GM06990 (cell line): ENCODE results near the gene AGPAT4.

Experiments
- DNase-seq: peaks from one replicate; pipeline ENCODE4 v3.0.0-alpha.2; 2011; ENCODE audit not compliant: insufficient read length; ENCODE audit errors: extremely low read depth
- H3K27me3 ChIP-seq: replicated peaks from 2 replicates; pipeline ENCODE4 v1.6.0; 2011; ENCODE audit warnings: low read length; ENCODE audit not compliant: control insufficient read depth, insufficient read depth
- H3K36me3 ChIP-seq: 2 replicates; pipeline ENCODE4 v1.5.1; 2011; ENCODE audit warnings: low read length; ENCODE audit not compliant: control insufficient read depth, insufficient read depth
- H3K4me3 ChIP-seq: replicated peaks from 2 replicates; pipeline ENCODE4 v1.5.1; 2011; ENCODE audit warnings: low read depth, mild to moderate bottlenecking, control low read depth, low read length
- CTCF ChIP-seq: IDR thresholded peaks from 2 replicates; pipeline ENCODE4 v1.5.1; 2011; ENCODE audit warnings: low read length, control low read depth, mild to moderate bottlenecking, inconsistent platforms; ENCODE audit not compliant: insufficient read depth, poor library complexity, severe bottlenecking

AGPAT4 gene

GRCh38 chr6:161292145-161292544 lies 18.3 kb upstream of the AGPAT4 start:
- H3K36me3 ChIP-seq: no peaks in the 10 kb centered on the region
- H3K4me3 ChIP-seq: no peak overlapping the region
- DNase-seq: no peak
- no peaks in the 10 kb centered on the region for H3K27me3 ChIP-seq
- no peak for TF ChIP-seq CTCF

GRCh38 chr6:161290751-161291150 lies 16.9 kb upstream of the AGPAT4 start:
- TF ChIP-seq CTCF: no peak
- no peak for DNase-seq
- Histone ChIP-seq H3K36me3 (no peaks in the 10 kb centered on the region), H3K4me3 (no peak overlapping the region), H3K27me3 (no peaks in the 10 kb centered on the region)

- Histone ChIP-seq H3K36me3 (no peaks in the 10 kb centered on the region), H3K27me3 (no peaks in the 10 kb centered on the region), H3K4me3 (no peak overlapping the region)
- TF ChIP-seq CTCF: no peak
- DNase-seq: no peak
Observed at GRCh38 chr6:161284653-161285052, 10.8 kb upstream of the AGPAT4 start.

- Histone ChIP-seq H3K4me3 (no peak overlapping the region), H3K36me3 (no peaks in the 10 kb centered on the region), H3K27me3 (no peaks in the 10 kb centered on the region)
- TF ChIP-seq CTCF: no peak
- no peak for DNase-seq
Observed at GRCh38 chr6:161281092-161281491, 7.2 kb upstream of the AGPAT4 start.

GRCh38 chr6:161279677-161280415 lies 6.0 kb upstream of the AGPAT4 start:
- DNase-seq: no peak
- Histone ChIP-seq H3K27me3 (no peaks in the 10 kb centered on the region), H3K36me3 (no peaks in the 10 kb centered on the region), H3K4me3 (no peak overlapping the region)
- TF ChIP-seq CTCF: no peak

- TF ChIP-seq CTCF: no peak
- no peak for DNase-seq
- Histone ChIP-seq H3K4me3 (no peak overlapping the region), H3K36me3 (no peaks in the 10 kb centered on the region), H3K27me3 (no peaks in the 10 kb centered on the region)
Observed at GRCh38 chr6:161276605-161277155, 2.8 kb upstream of the AGPAT4 start.
